Testis (tissue), 3 donors: ENCODE measurements around the gene OFD1. TPM values are rescaled to one million over a fixed set of nuclear protein-coding genes. Genes with fewer than 3 reads are reported as not detected.

Source experiments
- DNase-seq: peaks from one replicate; pipeline ENCODE4 v3.0.0-alpha.2; 2019
- H3K27ac ChIP-seq, 2 donors: fragments of 200-600 bp; sonication (generic); one replicate each; pipeline ENCODE4 v1.5.1; 2019
- H3K27me3 ChIP-seq: fragments of 200-600 bp; sonication (generic); one replicate; pipeline ENCODE4 v1.5.1; 2019
- H3K36me3 ChIP-seq: fragments of 200-600 bp; sonication (generic); one replicate; pipeline ENCODE4 v1.5.1; 2017; ENCODE audit warnings: low read depth; ENCODE audit errors: missing control alignments
- H3K4me1 ChIP-seq: fragments of 200-600 bp; sonication (generic); one replicate; pipeline ENCODE4 v1.5.1; 2019
- H3K4me3 ChIP-seq, 2 donors: fragments of 200-600 bp; sonication (generic); one replicate each; pipeline ENCODE4 v1.5.1; 2017 to 2019
- H3K9me3 ChIP-seq: fragments of 200-600 bp; sonication (generic); one replicate; pipeline ENCODE4 v1.5.1; 2017
- CTCF ChIP-seq, 3 experiments: fragments of 450-650 bp in 2 of 3; fragments of 200-600 bp in 1 of 3; sonication (generic) in 1 of 3; IDR thresholded peaks; one replicate each; pipeline ENCODE4 v1.5.1; 2016 to 2019; ENCODE audit warnings: antibody characterized with exemption in 3 of 3, mild to moderate bottlenecking in 2 of 3, moderate library complexity in 1 of 3
- POLR2A ChIP-seq: fragments of 450-650 bp; IDR thresholded peaks from one replicate; pipeline ENCODE4 v1.6.1; 2017; ENCODE audit warnings: antibody characterized with exemption, mild to moderate bottlenecking, moderate library complexity
- WGBS, 2 donors: methylation state at CpG; one replicate each; pipeline ENCODE4 v1.1.5; 2018; 5-methylcytosine and 5-hydroxymethylcytosine counted together
- intact Hi-C: fragments of 100-400 bp; cut with DNase I; formaldehyde crosslinking; loops from one replicate; pipeline ENCODE4 v1.15.1; 2023; ENCODE audit warnings: low total_unique reads
- polyA plus RNA-seq: library from polyadenylated mRNA; stranded (reverse); fragments of 350-450 nt; fragmentation: Illumina TruSeq; extraction: RNeasy Lipid Tissue Mini Kit (QIAGEN cat#74804); gene quantifications from one replicate; pipeline ENCODE4 v1.2.3, GENCODE V29; 2014; ENCODE audit warnings: low read depth, low replicate concordance; ENCODE audit not compliant: insufficient read depth
- total RNA-seq, 2 donors: library from RNA; depleted of rRNA; stranded (reverse); fragments of >200 nt; gene quantifications; one replicate each; pipeline ENCODE4 v1.2.3, GENCODE V29; 2016

OFD1 gene
- total and polyA plus RNA-seq, 3 donors from 2014 or later: 11.5 to 39.7 (median 36.3) TPM

GRCh38 chrX:13691841-13692371 lies 42.6 kb upstream of the OFD1 start:
- TF ChIP-seq POLR2A (no peak), CTCF (IDR thresholded peaks at IDR 0.05) (no peak)
- intact Hi-C loops: no loop called here
- Histone ChIP-seq H3K27ac (no peak overlapping the region), H3K27me3 (no peaks in the 10 kb centered on the region), H3K36me3 (no peaks in the 10 kb centered on the region), H3K9me3 (no peaks in the 10 kb centered on the region), H3K4me1 (peaks cover 3% of the 10 kb centered on the region), H3K4me3 (no peak overlapping the region)
- no peak for DNase-seq
- WGBS, 2 donors: 54 to 60% methylated on average over 5 to 7 of the region's 7 CpGs

- WGBS, 2 donors: 59 to 62% methylated on average over 5 of the region's 5 CpGs
- no peak for DNase-seq
- Histone ChIP-seq H3K4me3 (no peak overlapping the region), H3K27me3 (no peaks in the 10 kb centered on the region), H3K27ac (no peak overlapping the region), H3K4me1 (peaks cover 3% of the 10 kb centered on the region), H3K9me3 (no peaks in the 10 kb centered on the region), H3K36me3 (no peaks in the 10 kb centered on the region)
- intact Hi-C loops: no loop called here
- TF ChIP-seq CTCF (IDR thresholded peaks at IDR 0.05): no peak
- no peak for TF ChIP-seq POLR2A
These were observed 41.7 kb upstream of the OFD1 start for GRCh38 chrX:13692771-13693231.

GRCh38 chrX:13693341-13693961 lies 41.1 kb upstream of the OFD1 start:
- H3K27me3 ChIP-seq: no peaks in the 10 kb centered on the region
- peaks cover 3% of the 10 kb centered on the region for H3K4me1 ChIP-seq
- TF ChIP-seq POLR2A (no peak), CTCF (IDR thresholded peaks at IDR 0.05) (no peak)
- H3K9me3 ChIP-seq: no peaks in the 10 kb centered on the region
- DNase-seq: no peak
- 64 to 68% methylated on average over 6 to 7 of the region's 7 CpGs for WGBS, 2 donors
- no peak overlapping the region for H3K4me3 ChIP-seq
- no peaks in the 10 kb centered on the region for H3K36me3 ChIP-seq
- no peak overlapping the region for H3K27ac ChIP-seq
- intact Hi-C loops: no loop called here

- no peaks in the 10 kb centered on the region for H3K36me3 ChIP-seq
- peaks cover 3% of the 10 kb centered on the region for H3K4me1 ChIP-seq
- H3K27me3 ChIP-seq: no peaks in the 10 kb centered on the region
- intact Hi-C loops: no loop called here
- TF ChIP-seq POLR2A: no peak
- TF ChIP-seq CTCF (IDR thresholded peaks at IDR 0.05): no peak
- no peaks in the 10 kb centered on the region for H3K9me3 ChIP-seq
- 80 to 88% methylated on average over 1 to 2 of the region's 2 CpGs for WGBS, 2 donors
- no peak for DNase-seq
- no peak overlapping the region for H3K27ac ChIP-seq
- H3K4me3 ChIP-seq: no peak overlapping the region
These were observed 40.2 kb upstream of the OFD1 start for GRCh38 chrX:13694359-13694758.

- DNase-seq: no peak
- peaks cover 3% of the 10 kb centered on the region for H3K4me1 ChIP-seq
- intact Hi-C loops: no loop called here
These were observed 39.6 kb upstream of the OFD1 start for GRCh38 chrX:13694983-13695382.

More at GRCh38 chrX:13694983-13695382, 39.6 kb upstream of the OFD1 start:
- no peak for TF ChIP-seq CTCF (IDR thresholded peaks at IDR 0.05)
- TF ChIP-seq POLR2A: no peak
- H3K36me3 ChIP-seq: no peaks in the 10 kb centered on the region
- H3K27ac ChIP-seq: no peak overlapping the region
- H3K4me3 ChIP-seq: no peak overlapping the region
- WGBS, 2 donors: 80 to 85% methylated on average over 7 to 8 of the region's 8 CpGs
- no peaks in the 10 kb centered on the region for H3K27me3 ChIP-seq
- H3K9me3 ChIP-seq: no peaks in the 10 kb centered on the region
